ENCODE data around the gene KRTAP5-5. TPM values are rescaled to one million over a fixed set of nuclear protein-coding genes. Genes with fewer than 3 reads are reported as not detected.

KRTAP5-5 gene
- total and polyA plus RNA-seq, 2 donors (not counting 3 experiments of a cell fraction or from before 2014, with no cell fraction given) = not detected

DNA sequence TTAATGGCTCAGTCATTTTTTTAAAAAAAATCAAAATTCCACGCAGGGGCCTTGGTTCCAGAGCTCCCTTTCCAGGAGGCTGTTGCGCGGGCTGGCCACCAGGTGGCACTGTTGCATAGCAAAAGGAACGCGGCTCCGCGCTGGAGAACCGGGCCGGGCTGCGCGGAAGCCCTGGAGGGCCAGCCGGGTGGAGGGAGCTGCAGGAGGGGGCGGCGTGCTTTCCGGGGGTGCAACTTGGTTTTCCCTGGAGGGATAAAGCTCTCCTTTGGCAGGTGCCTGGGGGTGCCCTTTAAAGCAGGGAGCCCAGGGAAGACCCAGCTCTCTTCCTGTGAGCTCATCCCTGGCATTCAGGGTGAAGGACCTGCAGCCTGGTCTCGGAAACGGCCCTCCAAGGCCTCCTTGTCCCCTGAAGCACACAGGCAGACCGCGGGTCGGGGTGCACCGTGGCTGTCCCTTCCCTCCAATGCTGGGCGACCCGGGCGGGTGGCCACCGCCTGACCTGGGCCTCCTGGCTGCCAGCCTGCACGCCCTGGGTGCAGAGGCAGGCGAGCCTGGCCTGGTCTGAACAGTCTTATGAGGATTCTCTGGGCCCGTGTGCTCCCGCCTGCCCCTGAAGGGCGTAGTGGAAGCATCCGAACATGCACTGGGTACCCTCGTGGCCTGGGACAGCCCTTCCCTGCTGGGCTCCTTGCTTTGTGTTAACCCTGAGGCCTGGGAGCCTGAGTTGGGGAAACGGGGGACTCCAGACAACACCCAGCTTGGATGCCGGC, 23.4 kb downstream of the KRTAP5-5 start:
- Histone ChIP-seq H3K4me2 (ENCODE audit: insufficient read depth, low read length) (no peak overlapping the region), H3K4me1 (ENCODE audit: control insufficient read depth, extremely low read depth, insufficient read depth, low read length) (peaks cover 2% of the 10 kb centered on the region), H3K4me3 (replicated peaks in 1 of 3; ENCODE audit: insufficient read depth in 1 of 3, low read depth in 1 of 3, low read length in 3 of 3) (no peak overlapping the region), H3K79me2 (ENCODE audit: control insufficient read depth, insufficient read depth, low read length) (no peaks in the 10 kb centered on the region), H3K36me3 (ENCODE audit: control insufficient read depth in 2 of 2, extremely low read depth in 1 of 2, insufficient read depth in 2 of 2, low read length in 2 of 2) (no peaks in the 10 kb centered on the region), H3K27me3 (ENCODE audit: control insufficient read depth in 2 of 2, insufficient read depth in 2 of 2, low read length in 2 of 2) (peaks cover 0 to 4% of the 10 kb centered on the region in 2 experiments), H3K27ac (ENCODE audit: insufficient read depth, low read depth, low read length) (no peak overlapping the region), H2AFZ (ENCODE audit: low read depth, low read length) (no peak overlapping the region), H4K20me1 (replicated peaks; ENCODE audit: control insufficient read depth, extremely low read depth, insufficient read depth, low read length) (no peaks in the 10 kb centered on the region), H3K9me3 (replicated peaks; ENCODE audit: control insufficient read depth, insufficient read depth, low read length) (no peaks in the 10 kb centered on the region), H3K9ac (replicated peaks; ENCODE audit: extremely low read depth, insufficient read depth, low read length) (no peak overlapping the region), H3K9me1 (replicated peaks; ENCODE audit: control insufficient read depth, extremely low read depth, insufficient read depth, low read length) (no peaks in the 10 kb centered on the region)
- DNase-seq (ENCODE audit: low read depth, low spot score) (peak; percentile 44), FAIRE-seq (peak; percentile 88)
- POLR2A ChIA-PET = no interaction called here
- no TSS peak for BruUV-seq (replicated peaks)
- TF ChIP-seq POLR2AphosphoS5 (IDR thresholded peaks at IDR 0.05; ENCODE audit: insufficient read depth, low read depth, low read length) (no peak), GATA2 (IDR thresholded peaks at IDR 0.05; ENCODE audit: insufficient read depth, insufficient read length, low read depth, low read length) (no peak)
- TF ChIP-seq, protein P1, sequence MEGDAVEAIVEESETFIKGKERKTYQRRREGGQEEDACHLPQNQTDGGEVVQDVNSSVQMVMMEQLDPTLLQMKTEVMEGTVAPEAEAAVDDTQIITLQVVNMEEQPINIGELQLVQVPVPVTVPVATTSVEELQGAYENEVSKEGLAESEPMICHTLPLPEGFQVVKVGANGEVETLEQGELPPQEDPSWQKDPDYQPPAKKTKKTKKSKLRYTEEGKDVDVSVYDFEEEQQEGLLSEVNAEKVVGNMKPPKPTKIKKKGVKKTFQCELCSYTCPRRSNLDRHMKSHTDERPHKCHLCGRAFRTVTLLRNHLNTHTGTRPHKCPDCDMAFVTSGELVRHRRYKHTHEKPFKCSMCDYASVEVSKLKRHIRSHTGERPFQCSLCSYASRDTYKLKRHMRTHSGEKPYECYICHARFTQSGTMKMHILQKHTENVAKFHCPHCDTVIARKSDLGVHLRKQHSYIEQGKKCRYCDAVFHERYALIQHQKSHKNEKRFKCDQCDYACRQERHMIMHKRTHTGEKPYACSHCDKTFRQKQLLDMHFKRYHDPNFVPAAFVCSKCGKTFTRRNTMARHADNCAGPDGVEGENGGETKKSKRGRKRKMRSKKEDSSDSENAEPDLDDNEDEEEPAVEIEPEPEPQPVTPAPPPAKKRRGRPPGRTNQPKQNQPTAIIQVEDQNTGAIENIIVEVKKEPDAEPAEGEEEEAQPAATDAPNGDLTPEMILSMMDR (IDR thresholded peaks at IDR 0.05; ENCODE audit: extremely low read depth in 1 of 2, insufficient read depth in 1 of 2, low read depth in 1 of 2, low read length in 2 of 2) = peak; percentile 93
- TF ChIP-seq, protein P2, sequence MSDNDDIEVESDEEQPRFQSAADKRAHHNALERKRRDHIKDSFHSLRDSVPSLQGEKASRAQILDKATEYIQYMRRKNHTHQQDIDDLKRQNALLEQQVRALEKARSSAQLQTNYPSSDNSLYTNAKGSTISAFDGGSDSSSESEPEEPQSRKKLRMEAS (IDR thresholded peaks at IDR 0.05; ENCODE audit: insufficient read depth, insufficient read length) = no peak
- CTCF ChIA-PET = interaction anchor here (0.6 to 6.0 kb wide), 118 partner anchors 8 to 767 kb away, joined by 3 to 337 read pairs (median 4); partner anchors contain the start of genes CTSD, H19, INS and KRTAP5-6
- intact Hi-C loops (cut with micrococcal nuclease) (loop anchor here (1.0 kb wide), 2 partner anchors 41 to 179 kb away; no protein-coding TSS in a partner anchor), dilution Hi-C loops (cut with MboI; ENCODE audit: extremely low pct_ligation_motif_present, low sequenced_read_pairs) (no loop called here)
